OCI-LY1 (cell line): ENCODE results near the gene PARN.

Experiments
- H2AFZ ChIP-seq: fragments of 200-600 bp; sonication (generic), shearing (Covaris generic); 2 replicates; pipeline ENCODE4 v1.6.0; 2014; ENCODE audit warnings: antibody characterized with exemption, mild to moderate bottlenecking, low read length
- H3F3A ChIP-seq: fragments of 200-600 bp; sonication (generic), shearing (Covaris generic); 2 replicates; pipeline ENCODE4 v1.6.0; 2014; ENCODE audit warnings: mild to moderate bottlenecking, antibody characterized with exemption, low read length, moderate library complexity; ENCODE audit not compliant: insufficient read depth
- H3K27ac ChIP-seq: fragments of 200-600 bp; sonication (generic); 2 replicates; pipeline ENCODE4 v1.5.1; 2014; ENCODE audit warnings: low read length, mixed run types, mild to moderate bottlenecking, low read depth; ENCODE audit not compliant: poor library complexity, severe bottlenecking
- H3K27me3 ChIP-seq: fragments of 200-600 bp; sonication (generic); 2 replicates; pipeline ENCODE4 v1.6.0; 2014; ENCODE audit warnings: antibody characterized with exemption, mild to moderate bottlenecking, low read length, moderate library complexity; ENCODE audit not compliant: insufficient read depth
- H3K36me3 ChIP-seq: fragments of 200-600 bp; sonication (generic); 2 replicates; pipeline ENCODE4 v1.6.1; 2014; ENCODE audit warnings: mild to moderate bottlenecking, antibody characterized with exemption, low read length, moderate library complexity, mixed read lengths; ENCODE audit not compliant: insufficient read depth
- H3K4me1 ChIP-seq: fragments of 200-600 bp; sonication (generic); 2 replicates; pipeline ENCODE4 v1.5.1; 2014; ENCODE audit warnings: mild to moderate bottlenecking, low read length, moderate library complexity; ENCODE audit not compliant: insufficient read depth, severe bottlenecking
- H3K4me2 ChIP-seq: fragments of 200-600 bp; sonication (generic), shearing (Covaris generic); 2 replicates; pipeline ENCODE4 v1.6.1; 2014; ENCODE audit warnings: low read length
- H3K4me3 ChIP-seq: fragments of 200-600 bp; sonication (generic); 2 replicates; pipeline ENCODE4 v1.5.1; 2014; ENCODE audit warnings: low read length, low read depth, mild to moderate bottlenecking, mixed read lengths; ENCODE audit not compliant: poor library complexity, severe bottlenecking
- H3K79me2 ChIP-seq: fragments of 200-600 bp; shearing (Covaris generic); 2 replicates; pipeline ENCODE4 v1.6.1; 2016; ENCODE audit warnings: mixed run types, low read length, mixed read lengths; ENCODE audit not compliant: insufficient read depth
- H3K9ac ChIP-seq: fragments of 200-600 bp; sonication (generic), shearing (Covaris generic); 2 replicates; pipeline ENCODE4 v1.6.1; 2014; ENCODE audit warnings: mild to moderate bottlenecking, low read length, mixed read lengths
- H3K9me2 ChIP-seq: fragments of 200-600 bp; sonication (generic), shearing (Covaris generic); 2 replicates; pipeline ENCODE4 v1.6.1; 2014; ENCODE audit warnings: low read depth, mild to moderate bottlenecking, low read length, mixed read lengths
- H3K9me3 ChIP-seq: fragments of 200-600 bp; shearing (Covaris generic); 2 replicates; pipeline ENCODE4 v1.6.1; 2014; ENCODE audit warnings: low read length, mixed read lengths
- H4K20me1 ChIP-seq: fragments of 200-600 bp; sonication (generic), shearing (Covaris generic); 2 replicates; pipeline ENCODE4 v1.6.0; 2016; ENCODE audit warnings: mild to moderate bottlenecking, low read length; ENCODE audit not compliant: insufficient read depth
- EZH2 ChIP-seq: fragments of 200-600 bp; sonication (generic), shearing (Covaris generic); IDR thresholded peaks from 2 replicates; pipeline ENCODE4 v1.8.0; 2017; ENCODE audit warnings: borderline replicate concordance, mixed run types, mild to moderate bottlenecking, antibody characterized with exemption, low read length, moderate library complexity, mixed read lengths
- TF ChIP-seq, protein P1 (sequence below): fragments of 200-600 bp; sonication (generic), shearing (Covaris generic); IDR thresholded peaks from 2 replicates; pipeline ENCODE4 v1.5.1; 2017; ENCODE audit warnings: mild to moderate bottlenecking, antibody characterized with exemption, low read length, moderate library complexity, mixed read lengths

The PARN gene

DNA sequence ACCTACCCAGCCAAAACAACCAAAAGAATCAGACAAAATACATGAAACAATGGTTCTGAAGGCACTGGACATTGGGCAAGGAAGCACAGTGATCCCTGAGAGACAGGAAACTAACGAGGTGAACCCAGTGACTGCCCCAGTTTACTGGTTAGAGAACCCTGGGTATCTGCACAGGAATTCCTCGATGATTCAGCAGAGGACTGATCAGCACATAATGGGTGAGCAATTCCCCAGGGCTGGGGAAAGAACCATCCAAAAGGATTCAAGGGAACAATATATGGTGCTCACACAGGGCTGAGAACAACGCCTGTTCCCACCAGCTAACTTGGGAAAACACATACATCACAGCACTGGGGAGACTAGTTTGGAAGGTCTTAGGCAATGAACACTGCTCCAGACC is 167.2 kb downstream of the PARN start:
- Histone ChIP-seq H3K4me2 (no peak overlapping the region), H3K27ac (no peak overlapping the region), H3K36me3 (peaks cover 72% of the 10 kb centered on the region), H3K4me1 (no peaks in the 10 kb centered on the region), H2AFZ (no peak overlapping the region), H3F3A (no peaks in the 10 kb centered on the region), H3K9ac (no peak overlapping the region), H3K4me3 (no peak overlapping the region), H3K27me3 (no peaks in the 10 kb centered on the region), H3K9me2 (no peaks in the 10 kb centered on the region), H3K79me2 (0 out of 2 replicates have a peak, but pooled peaks cover 4% of the 10 kb centered on the region), H3K9me3 (peaks cover 4% of the 10 kb centered on the region), H4K20me1 (no peaks in the 10 kb centered on the region)
- TF ChIP-seq EZH2 = no peak
- TF ChIP-seq, protein P1, sequence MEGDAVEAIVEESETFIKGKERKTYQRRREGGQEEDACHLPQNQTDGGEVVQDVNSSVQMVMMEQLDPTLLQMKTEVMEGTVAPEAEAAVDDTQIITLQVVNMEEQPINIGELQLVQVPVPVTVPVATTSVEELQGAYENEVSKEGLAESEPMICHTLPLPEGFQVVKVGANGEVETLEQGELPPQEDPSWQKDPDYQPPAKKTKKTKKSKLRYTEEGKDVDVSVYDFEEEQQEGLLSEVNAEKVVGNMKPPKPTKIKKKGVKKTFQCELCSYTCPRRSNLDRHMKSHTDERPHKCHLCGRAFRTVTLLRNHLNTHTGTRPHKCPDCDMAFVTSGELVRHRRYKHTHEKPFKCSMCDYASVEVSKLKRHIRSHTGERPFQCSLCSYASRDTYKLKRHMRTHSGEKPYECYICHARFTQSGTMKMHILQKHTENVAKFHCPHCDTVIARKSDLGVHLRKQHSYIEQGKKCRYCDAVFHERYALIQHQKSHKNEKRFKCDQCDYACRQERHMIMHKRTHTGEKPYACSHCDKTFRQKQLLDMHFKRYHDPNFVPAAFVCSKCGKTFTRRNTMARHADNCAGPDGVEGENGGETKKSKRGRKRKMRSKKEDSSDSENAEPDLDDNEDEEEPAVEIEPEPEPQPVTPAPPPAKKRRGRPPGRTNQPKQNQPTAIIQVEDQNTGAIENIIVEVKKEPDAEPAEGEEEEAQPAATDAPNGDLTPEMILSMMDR = no peak

DNA sequence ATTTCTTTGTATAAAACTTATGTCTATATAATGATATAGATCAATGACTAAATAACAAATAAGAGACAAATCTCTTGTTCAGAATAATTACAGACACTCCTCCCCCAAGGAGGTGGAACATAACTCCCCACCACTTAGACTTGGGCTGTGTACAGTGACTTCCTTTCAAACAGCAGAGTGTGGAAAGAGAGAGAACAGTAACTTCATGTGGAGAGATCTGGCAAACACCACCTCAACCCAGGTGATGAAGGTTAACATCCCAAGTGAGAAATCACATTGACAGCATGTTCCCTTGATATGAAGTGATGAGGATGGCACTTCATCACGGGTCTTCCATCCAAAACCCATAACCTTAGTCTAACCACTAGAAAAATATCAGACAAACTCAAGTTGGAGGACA is 169.3 kb downstream of the PARN start:
- no peak overlapping the region for H3K27ac ChIP-seq
- H3K79me2 ChIP-seq = 0 out of 2 replicates have a peak, but pooled peaks cover 4% of the 10 kb centered on the region
- H3K4me1 ChIP-seq = no peaks in the 10 kb centered on the region
- no peak overlapping the region for H3K4me3 ChIP-seq
- H3K9me2 ChIP-seq = no peaks in the 10 kb centered on the region
- H3K4me2 ChIP-seq = no peak overlapping the region
- no peaks in the 10 kb centered on the region for H3F3A ChIP-seq
- H4K20me1 ChIP-seq = no peaks in the 10 kb centered on the region
- TF ChIP-seq EZH2 = no peak
- no peaks in the 10 kb centered on the region for H3K27me3 ChIP-seq
- H3K9me3 ChIP-seq = peaks cover 4% of the 10 kb centered on the region
- no peak overlapping the region for H3K9ac ChIP-seq
- no peak overlapping the region for H2AFZ ChIP-seq
- peaks cover 60% of the 10 kb centered on the region for H3K36me3 ChIP-seq

DNA sequence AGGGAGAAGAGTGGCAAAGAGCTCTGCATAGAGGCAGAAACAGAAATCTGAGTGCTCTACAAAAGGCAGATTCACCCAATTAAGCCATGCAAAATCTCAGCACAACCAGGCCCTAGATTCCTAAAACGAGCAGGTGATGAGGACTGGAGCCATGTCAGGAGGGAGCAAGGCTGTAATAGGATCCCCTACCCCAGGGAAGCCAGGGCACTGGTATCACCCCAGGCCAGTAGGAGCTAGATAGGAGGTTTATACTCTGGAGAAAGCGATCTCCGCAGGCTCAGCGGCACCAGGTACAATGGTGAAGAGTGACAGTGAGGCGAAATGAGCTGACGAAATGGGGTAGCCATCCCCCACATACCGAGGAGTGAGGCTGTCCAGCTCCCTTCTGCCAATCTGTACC is 171.5 kb downstream of the PARN start:
- Histone ChIP-seq H4K20me1 (no peaks in the 10 kb centered on the region), H3K4me2 (no peak overlapping the region), H3K36me3 (peaks cover 50% of the 10 kb centered on the region), H3K9me3 (no peaks in the 10 kb centered on the region), H3F3A (no peaks in the 10 kb centered on the region), H2AFZ (no peak overlapping the region), H3K4me3 (no peak overlapping the region), H3K9me2 (no peaks in the 10 kb centered on the region), H3K27me3 (no peaks in the 10 kb centered on the region), H3K4me1 (no peaks in the 10 kb centered on the region), H3K27ac (no peak overlapping the region), H3K9ac (no peak overlapping the region), H3K79me2 (0 out of 2 replicates have a peak, but pooled peaks cover 4% of the 10 kb centered on the region)
- no peak for TF ChIP-seq EZH2
- TF ChIP-seq, protein P1 = no peak

DNA sequence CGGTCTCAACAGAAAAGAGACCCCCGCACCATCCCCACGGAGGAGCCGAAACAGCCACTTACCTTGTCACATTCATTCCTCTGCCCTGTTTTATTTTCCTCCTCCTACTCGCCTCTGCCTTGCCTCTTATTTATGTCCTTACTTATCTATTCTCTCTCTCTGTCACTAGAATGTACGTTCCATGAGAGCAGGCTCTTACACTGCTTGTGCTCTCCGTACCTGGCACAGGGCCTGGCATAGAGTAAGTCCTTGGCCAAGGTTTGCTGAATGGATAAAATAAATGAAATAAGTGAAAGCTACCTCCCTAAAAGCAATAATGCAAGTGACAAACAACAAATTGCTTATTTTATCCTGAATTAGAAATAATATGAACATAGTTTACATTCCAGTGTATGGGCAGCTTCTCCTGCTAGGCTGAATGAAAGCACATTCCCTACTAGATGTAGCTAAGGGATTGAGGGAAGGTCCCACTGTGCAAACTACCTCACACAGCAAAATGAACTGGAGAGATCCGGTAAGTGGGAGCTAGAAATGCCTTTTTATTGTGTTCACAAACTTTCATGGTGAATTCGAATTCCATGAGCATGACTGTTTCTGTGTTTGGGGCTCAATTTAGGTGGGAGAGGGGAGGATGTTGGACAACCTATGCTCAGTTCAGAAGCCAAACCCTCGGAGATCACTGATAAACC is 173.1 kb downstream of the PARN start:
- H3K4me1 ChIP-seq = no peaks in the 10 kb centered on the region

More for the DNA sequence above, 173.1 kb downstream of the PARN start:
- no peaks in the 10 kb centered on the region for H4K20me1 ChIP-seq
- H3K4me3 ChIP-seq = no peak overlapping the region
- H3K27me3 ChIP-seq = no peaks in the 10 kb centered on the region
- 0 out of 2 replicates have a peak, but pooled peaks cover 4% of the 10 kb centered on the region for H3K79me2 ChIP-seq
- H2AFZ ChIP-seq = no peak overlapping the region
- H3K9me3 ChIP-seq = no peaks in the 10 kb centered on the region
- TF ChIP-seq, protein P1 = no peak
- TF ChIP-seq EZH2 = no peak
- no peak overlapping the region for H3K4me2 ChIP-seq
- no peaks in the 10 kb centered on the region for H3F3A ChIP-seq
- H3K27ac ChIP-seq = no peak overlapping the region
- H3K9ac ChIP-seq = no peak overlapping the region
- H3K36me3 ChIP-seq = peaks cover 36% of the 10 kb centered on the region
- no peaks in the 10 kb centered on the region for H3K9me2 ChIP-seq
